Endodermal cell (in vitro differentiated cells): ENCODE results near the gene RNF169. TPM values are rescaled to one million over a fixed set of nuclear protein-coding genes. Genes with fewer than 3 reads are reported as not detected.

Source experiments
- DNase-seq: peaks from one replicate; pipeline ENCODE4 v3.0.0-alpha.2; 2017
- H3K27ac ChIP-seq: 2 replicates; pipeline ENCODE4 v1.5.1; 2013; ENCODE audit warnings: mild to moderate bottlenecking, low read depth, low read length, moderate library complexity
- H3K27me3 ChIP-seq: 2 replicates; pipeline ENCODE4 v1.6.1; 2013; ENCODE audit warnings: mild to moderate bottlenecking, low read length, moderate library complexity; ENCODE audit not compliant: insufficient read depth, control insufficient read depth, poor library complexity, severe bottlenecking
- H3K36me3 ChIP-seq: 2 replicates; pipeline ENCODE4 v1.7.0; 2013; ENCODE audit warnings: mild to moderate bottlenecking, low read length, moderate library complexity; ENCODE audit not compliant: control insufficient read depth, insufficient read depth
- H3K4me1 ChIP-seq: one replicate; pipeline ENCODE4 v1.7.0; 2013; ENCODE audit warnings: low read length; ENCODE audit not compliant: control insufficient read depth, insufficient read depth
- H3K4me3 ChIP-seq: 2 replicates; pipeline ENCODE4 v1.5.1; 2013; ENCODE audit warnings: mild to moderate bottlenecking, low read length, moderate library complexity
- H3K9ac ChIP-seq: 2 replicates; pipeline ENCODE4 v1.6.1; 2013; ENCODE audit warnings: mild to moderate bottlenecking, low read length, moderate library complexity; ENCODE audit not compliant: poor library complexity, severe bottlenecking; ENCODE audit errors: extremely low read depth
- H3K9me3 ChIP-seq: 2 replicates; pipeline ENCODE4 v1.6.1; 2013; ENCODE audit warnings: mild to moderate bottlenecking, low read length, moderate library complexity; ENCODE audit not compliant: control insufficient read depth
- H3K27ac Mint-ChIP-seq: 2 replicates; pipeline ENCODE4 v1.8.0; 2020; ENCODE audit warnings: mixed read lengths
- H3K27me3 Mint-ChIP-seq: 2 replicates; pipeline ENCODE4 v1.8.0; 2021; ENCODE audit warnings: mild to moderate bottlenecking, mixed read lengths; ENCODE audit not compliant: insufficient read depth
- H3K36me3 Mint-ChIP-seq: 2 replicates; pipeline ENCODE4 v1.8.0; 2020; ENCODE audit warnings: low read depth, mixed read lengths
- H3K4me1 Mint-ChIP-seq: 2 replicates; pipeline ENCODE4 v1.8.0; 2020; ENCODE audit warnings: mixed read lengths
- H3K4me3 Mint-ChIP-seq: 2 replicates; pipeline ENCODE4 v1.8.0; 2020; ENCODE audit warnings: mild to moderate bottlenecking, moderate library complexity, mixed read lengths
- H3K9me3 Mint-ChIP-seq: 2 replicates; pipeline ENCODE4 v1.8.0; 2020; ENCODE audit warnings: mild to moderate bottlenecking, mixed read lengths
- CTCF ChIP-seq: fragments of 200-600 bp; sonication (generic); conservative IDR thresholded peaks from 2 replicates; pipeline ENCODE4 v1.5.0; 2021; ENCODE audit warnings: antibody characterized with exemption, mild to moderate bottlenecking
- WGBS, 2 experiments: methylation state at CpG; one replicate each; pipeline versions ENCODE4 v1.1.5 to v1.1.7; 2013; ENCODE audit warnings: missing lambda C conversion rate in 2 of 2, mixed read lengths in 1 of 2; ENCODE audit not compliant: insufficient coverage in 1 of 2, insufficient read length in 1 of 2; 5-methylcytosine and 5-hydroxymethylcytosine counted together
- total RNA-seq, 2 donors: library from RNA; stranded (reverse); fragmentation: NEBNext Ultra II Directional in 1 of 2; extraction: Animal tissue kit (Norgen Biotek cat#: 25700) in 1 of 2; gene quantifications; 2 replicates in 1 of 2; 3 replicates in 1 of 2; pipeline ENCODE4 v1.2.1, GENCODE V29; 2021

Gene RNF169
- total RNA-seq, 2 donors from 2014 or later = 18.3 to 23.6 TPM

- H3K27me3 ChIP-seq = no peaks in the 10 kb centered on the region
- Mint-ChIP-seq H3K9me3 (peaks cover 1% of the 10 kb centered on the region), H3K27ac (no peak overlapping the region), H3K36me3 (peaks cover 9% of the 10 kb centered on the region), H3K4me1 (peaks cover 55% of the 10 kb centered on the region), H3K4me3 (peak overlapping the region; percentile 4), H3K27me3 (no peaks in the 10 kb centered on the region)
- no peak for DNase-seq
- no peaks in the 10 kb centered on the region for H3K9me3 ChIP-seq
- peak overlapping the region; percentile 13 for H3K4me3 ChIP-seq
- no peak overlapping the region for H3K9ac ChIP-seq
- H3K27ac ChIP-seq = no peak overlapping the region
- no peaks in the 10 kb centered on the region for H3K36me3 ChIP-seq
- TF ChIP-seq CTCF = no peak
- 97% methylated on average over 2 of the region's 2 CpGs; no CpG with 5 or more reads in 1 of the 2 experiments for WGBS, 2 experiments
- peaks cover 14% of the 10 kb centered on the region for H3K4me1 ChIP-seq
Measured at GRCh38 chr11:74751303-74751702, 2.7 kb downstream of the RNF169 start.

GRCh38 chr11:74754507-74755252 lies 6.0 kb downstream of the RNF169 start:
- H3K4me3 Mint-ChIP-seq = no peak overlapping the region
- H3K27me3 Mint-ChIP-seq = no peaks in the 10 kb centered on the region
- no peak overlapping the region for H3K27ac ChIP-seq
- peaks cover 38% of the 10 kb centered on the region for H3K4me1 Mint-ChIP-seq
- 83 to 86% methylated on average over 8 to 14 of the region's 15 CpGs for WGBS, 2 experiments
- H3K36me3 ChIP-seq = no peaks in the 10 kb centered on the region
- no peaks in the 10 kb centered on the region for H3K9me3 ChIP-seq
- H3K4me3 ChIP-seq = peak overlapping the region; percentile 64
- H3K27ac Mint-ChIP-seq = peak overlapping the region; percentile 58
- peaks cover 6% of the 10 kb centered on the region for H3K9me3 Mint-ChIP-seq
- no peaks in the 10 kb centered on the region for H3K27me3 ChIP-seq
- no peak for DNase-seq
- H3K4me1 ChIP-seq = peaks cover 7% of the 10 kb centered on the region
- H3K36me3 Mint-ChIP-seq = peaks cover 13% of the 10 kb centered on the region
- no peak for TF ChIP-seq CTCF
- H3K9ac ChIP-seq = no peak overlapping the region

GRCh38 chr11:74755395-74755995 lies 6.8 kb downstream of the RNF169 start:
- Histone ChIP-seq H3K36me3 (no peaks in the 10 kb centered on the region), H3K9ac (peak overlapping the region; percentile 6), H3K27ac (no peak overlapping the region), H3K4me3 (peak overlapping the region; percentile 64), H3K9me3 (no peaks in the 10 kb centered on the region), H3K4me1 (peaks cover 7% of the 10 kb centered on the region), H3K27me3 (no peaks in the 10 kb centered on the region)
- peaks cover 11% of the 10 kb centered on the region for H3K36me3 Mint-ChIP-seq
- DNase-seq = peak; percentile 54
- no peaks in the 10 kb centered on the region for H3K27me3 Mint-ChIP-seq
- H3K4me3 Mint-ChIP-seq = peak overlapping the region; percentile 26
- peaks cover 6% of the 10 kb centered on the region for H3K9me3 Mint-ChIP-seq
- TF ChIP-seq CTCF = no peak
- H3K27ac Mint-ChIP-seq = peak overlapping the region; percentile 58
- 0% methylated on average over 1 of the region's 1 CpG; no CpG with 5 or more reads in 1 of the 2 experiments for WGBS, 2 experiments
- H3K4me1 Mint-ChIP-seq = peaks cover 33% of the 10 kb centered on the region
